Activated T-helper 2 cell treated with anti-CD3 and anti-CD28 coated beads, Interferon-gamma antibody, Interleukin-2, Interleukin-4, amounts not matched to agents 10 μg/mL and 5 μg/mL and 100 μg/mL, durations not matched to agents 14 hours and 24 hours and 36 hours (primary cell): ENCODE results near the gene NTRK2. TPM values are rescaled to one million over a fixed set of nuclear protein-coding genes. Genes with fewer than 3 reads are reported as not detected.

Experiments used
- DNase-seq: peaks from one replicate; pipeline ENCODE4 v3.0.0; 2021; ENCODE audit warnings: low spot score
- H3K27ac Mint-ChIP-seq: one replicate; pipeline ENCODE4 v1.8.0; 2021; ENCODE audit warnings: mixed read lengths
- H3K27me3 Mint-ChIP-seq: one replicate; pipeline ENCODE4 v1.8.0; 2021; ENCODE audit warnings: low read depth, mixed read lengths
- H3K36me3 Mint-ChIP-seq: one replicate; pipeline ENCODE4 v1.8.0; 2021; ENCODE audit warnings: low read depth, mixed read lengths
- H3K4me1 Mint-ChIP-seq: one replicate; pipeline ENCODE4 v1.8.0; 2021; ENCODE audit warnings: low read depth, mixed read lengths
- H3K4me3 Mint-ChIP-seq: one replicate; pipeline ENCODE4 v1.8.0; 2021; ENCODE audit warnings: low read depth, mild to moderate bottlenecking, moderate library complexity, mixed read lengths
- H3K9me3 Mint-ChIP-seq: one replicate; pipeline ENCODE4 v1.8.0; 2021; ENCODE audit warnings: mixed read lengths
- intact Hi-C: fragments of 100-400 bp; cut with micrococcal nuclease; formaldehyde crosslinking; loops from one replicate; pipeline ENCODE4 v1.15.1; 2023
- total RNA-seq: library from RNA; stranded (reverse); gene quantifications from 2 replicates; pipeline ENCODE4 v1.2.3, GENCODE V29; 2022

The NTRK2 gene
- total RNA-seq, 1 donor from 2014 or later = 1.6 TPM

GRCh38 chr9:84943482-84944050, 274.0 kb downstream of the NTRK2 start:
- Mint-ChIP-seq H3K36me3 (no peaks in the 10 kb centered on the region), H3K27ac (no peak overlapping the region), H3K9me3 (no peaks in the 10 kb centered on the region), H3K4me3 (no peak overlapping the region), H3K27me3 (no peaks in the 10 kb centered on the region), H3K4me1 (no peaks in the 10 kb centered on the region)
- intact Hi-C loops = no loop called here
- DNase-seq = no peak

- no peak overlapping the region for H3K27ac Mint-ChIP-seq
- intact Hi-C loops = no loop called here
- H3K9me3 Mint-ChIP-seq = no peaks in the 10 kb centered on the region
These were observed 276.5 kb downstream of the NTRK2 start for GRCh38 chr9:84945878-84946538.

GRCh38 chr9:84947412-84947972, 278.0 kb downstream of the NTRK2 start:
- H3K4me1 Mint-ChIP-seq = no peaks in the 10 kb centered on the region
- H3K27me3 Mint-ChIP-seq = no peaks in the 10 kb centered on the region
- DNase-seq = no peak
- H3K9me3 Mint-ChIP-seq = no peaks in the 10 kb centered on the region
- no peak overlapping the region for H3K4me3 Mint-ChIP-seq
- H3K27ac Mint-ChIP-seq = no peak overlapping the region
- intact Hi-C loops = no loop called here
- no peaks in the 10 kb centered on the region for H3K36me3 Mint-ChIP-seq

More at GRCh38 chr9:84945878-84946538, 276.5 kb downstream of the NTRK2 start:
- H3K27me3 Mint-ChIP-seq = no peaks in the 10 kb centered on the region
- H3K4me3 Mint-ChIP-seq = no peak overlapping the region
- no peaks in the 10 kb centered on the region for H3K4me1 Mint-ChIP-seq
- no peaks in the 10 kb centered on the region for H3K36me3 Mint-ChIP-seq
- DNase-seq = no peak

- H3K4me3 Mint-ChIP-seq = no peak overlapping the region
- no peaks in the 10 kb centered on the region for H3K4me1 Mint-ChIP-seq
- peaks cover 3% of the 10 kb centered on the region for H3K27me3 Mint-ChIP-seq
- H3K36me3 Mint-ChIP-seq = no peaks in the 10 kb centered on the region
- no peak for DNase-seq
- intact Hi-C loops = no loop called here
- no peaks in the 10 kb centered on the region for H3K9me3 Mint-ChIP-seq
- no peak overlapping the region for H3K27ac Mint-ChIP-seq
These were observed 279.7 kb downstream of the NTRK2 start for GRCh38 chr9:84949258-84949657.

- Mint-ChIP-seq H3K27me3 (peaks cover 3% of the 10 kb centered on the region), H3K4me1 (no peaks in the 10 kb centered on the region), H3K27ac (no peak overlapping the region), H3K9me3 (no peaks in the 10 kb centered on the region), H3K4me3 (no peak overlapping the region), H3K36me3 (no peaks in the 10 kb centered on the region)
- intact Hi-C loops = loop anchor here (10.0 kb wide), 2 partner anchors 255 to 555 kb away; no protein-coding TSS in a partner anchor
- DNase-seq = no peak
These were observed 280.4 kb downstream of the NTRK2 start for GRCh38 chr9:84949971-84950370.

GRCh38 chr9:84950879-84951811, 281.6 kb downstream of the NTRK2 start:
- intact Hi-C loops = loop anchor here (10.0 kb wide), 2 partner anchors 256 to 556 kb away; no protein-coding TSS in a partner anchor
- H3K27me3 Mint-ChIP-seq = peaks cover 3% of the 10 kb centered on the region

GRCh38 chr9:84953252-84953773, 283.8 kb downstream of the NTRK2 start:
- Mint-ChIP-seq H3K9me3 (no peaks in the 10 kb centered on the region), H3K27me3 (peaks cover 3% of the 10 kb centered on the region), H3K36me3 (no peaks in the 10 kb centered on the region), H3K4me1 (no peaks in the 10 kb centered on the region), H3K4me3 (no peak overlapping the region), H3K27ac (no peak overlapping the region)
- intact Hi-C loops = loop anchor here (10.0 kb wide), 2 partner anchors 259 to 559 kb away; no protein-coding TSS in a partner anchor
- no peak for DNase-seq

More at GRCh38 chr9:84950879-84951811, 281.6 kb downstream of the NTRK2 start:
- no peak for DNase-seq
- Mint-ChIP-seq H3K4me1 (no peaks in the 10 kb centered on the region), H3K9me3 (no peaks in the 10 kb centered on the region), H3K27ac (no peak overlapping the region), H3K36me3 (no peaks in the 10 kb centered on the region), H3K4me3 (no peak overlapping the region)

GRCh38 chr9:84953797-84954705, 284.5 kb downstream of the NTRK2 start:
- no peak overlapping the region for H3K4me3 Mint-ChIP-seq
- intact Hi-C loops = loop anchor here (10.0 kb wide), 2 partner anchors 259 to 559 kb away; no protein-coding TSS in a partner anchor
- peak; percentile 47 for DNase-seq
- no peak overlapping the region for H3K27ac Mint-ChIP-seq
- no peaks in the 10 kb centered on the region for H3K9me3 Mint-ChIP-seq
- no peaks in the 10 kb centered on the region for H3K4me1 Mint-ChIP-seq
- no peaks in the 10 kb centered on the region for H3K36me3 Mint-ChIP-seq
- peaks cover 3% of the 10 kb centered on the region for H3K27me3 Mint-ChIP-seq

GRCh38 chr9:84955155-84955554, 285.6 kb downstream of the NTRK2 start:
- intact Hi-C loops = loop anchor here (10.0 kb wide), 2 partner anchors 260 to 560 kb away; no protein-coding TSS in a partner anchor
- Mint-ChIP-seq H3K9me3 (no peaks in the 10 kb centered on the region), H3K36me3 (no peaks in the 10 kb centered on the region), H3K4me3 (no peak overlapping the region), H3K27ac (no peak overlapping the region), H3K4me1 (no peaks in the 10 kb centered on the region), H3K27me3 (peaks cover 3% of the 10 kb centered on the region)
- no peak for DNase-seq

- no peaks in the 10 kb centered on the region for H3K4me1 Mint-ChIP-seq
- DNase-seq = no peak
- no peaks in the 10 kb centered on the region for H3K36me3 Mint-ChIP-seq
- peaks cover 3% of the 10 kb centered on the region for H3K27me3 Mint-ChIP-seq
- no peaks in the 10 kb centered on the region for H3K9me3 Mint-ChIP-seq
- no peak overlapping the region for H3K4me3 Mint-ChIP-seq
- intact Hi-C loops = loop anchor here (10.0 kb wide), 2 partner anchors 261 to 561 kb away; no protein-coding TSS in a partner anchor
- no peak overlapping the region for H3K27ac Mint-ChIP-seq
These were observed 286.4 kb downstream of the NTRK2 start for GRCh38 chr9:84955971-84956370.

GRCh38 chr9:84959339-84959738, 289.8 kb downstream of the NTRK2 start:
- no peak for DNase-seq
- no peaks in the 10 kb centered on the region for H3K36me3 Mint-ChIP-seq
- no peak overlapping the region for H3K4me3 Mint-ChIP-seq
- H3K27ac Mint-ChIP-seq = no peak overlapping the region
- H3K27me3 Mint-ChIP-seq = peaks cover 2% of the 10 kb centered on the region
- no peaks in the 10 kb centered on the region for H3K9me3 Mint-ChIP-seq
- no peaks in the 10 kb centered on the region for H3K4me1 Mint-ChIP-seq
- intact Hi-C loops = loop anchor here (10.0 kb wide), 2 partner anchors 265 to 565 kb away; no protein-coding TSS in a partner anchor
